Thoracic aorta (tissue), 2 donors: Measurements from ENCODE around the gene TDP2. TPM values are rescaled to one million over a fixed set of nuclear protein-coding genes. Genes with fewer than 3 reads are reported as not detected.

Source experiments
- ATAC-seq: fragments of 150-250 bp; one replicate; pipeline ENCODE4 v1.8.0; 2017; ENCODE audit warnings: low read depth; ENCODE audit not compliant: insufficient number of reproducible peaks, low FRiP score
- DNase-seq: peaks from one replicate; pipeline ENCODE4 v3.0.0-alpha.2; 2020; ENCODE audit warnings: low spot score
- H3K27ac ChIP-seq, 2 donors: fragments of 200-600 bp; sonication (generic); 1 replicate in 1 of 2; 2 replicates in 1 of 2; pipeline ENCODE4 v1.5.1; 2016; ENCODE audit warnings: mild to moderate bottlenecking in 2 of 2, moderate library complexity in 2 of 2
- H3K27me3 ChIP-seq: fragments of 200-600 bp; sonication (generic); replicated peaks from 2 replicates; pipeline ENCODE4 v1.6.0; 2016; ENCODE audit warnings: mild to moderate bottlenecking; ENCODE audit not compliant: insufficient read depth
- H3K36me3 ChIP-seq: fragments of 200-600 bp; sonication (generic); one replicate; pipeline ENCODE4 v1.5.1; 2016
- H3K4me1 ChIP-seq, 2 donors: fragments of 200-600 bp; sonication (generic); 1 replicate in 1 of 2; 2 replicates in 1 of 2; pipeline versions ENCODE4 v1.5.1 to v1.6.0; 2016; ENCODE audit warnings: low read depth in 2 of 2, mild to moderate bottlenecking in 1 of 2; ENCODE audit not compliant: control insufficient read depth in 1 of 2
- H3K4me3 ChIP-seq: fragments of 200-600 bp; sonication (generic); 2 replicates; pipeline ENCODE4 v1.5.1; 2016; ENCODE audit warnings: mild to moderate bottlenecking
- H3K9me3 ChIP-seq: fragments of 200-600 bp; sonication (generic); 2 replicates; pipeline ENCODE4 v1.5.1; 2016
- total RNA-seq, 2 donors: library from RNA; depleted of rRNA; stranded (reverse); fragments of >200 nt; gene quantifications; one replicate each; pipeline versions ENCODE4 v1.1.0 to v1.2.3, GENCODE V29; 2016
- TF ChIP-seq, protein P1 (sequence below): fragments of 200-600 bp; sonication (generic); IDR thresholded peaks from one replicate; pipeline ENCODE4 v1.5.1; 2019; ENCODE audit warnings: antibody characterized with exemption

TDP2 gene
- total RNA-seq, 2 donors from 2014 or later: 31.1 to 40.3 TPM

DNA sequence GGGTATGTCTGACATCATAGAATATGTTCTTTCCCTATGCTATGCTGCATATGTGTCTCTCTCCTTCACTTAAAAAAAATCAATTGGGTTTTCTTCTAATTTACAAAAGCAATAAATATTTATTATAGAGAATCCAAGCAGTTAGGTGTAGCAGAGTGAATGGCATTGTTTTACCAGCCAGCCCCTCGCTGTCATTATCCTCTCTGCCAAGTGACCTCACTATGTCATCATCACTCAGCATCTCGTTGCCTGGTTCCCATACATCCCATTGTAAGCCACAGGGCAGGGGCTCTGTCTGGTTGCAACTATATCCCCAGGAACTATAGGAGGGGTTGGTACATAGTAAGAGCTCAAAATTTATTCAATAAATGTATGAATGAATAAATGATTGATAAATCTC is 52.1 kb downstream of the TDP2 start:
- ATAC-seq (no peak), DNase-seq (no peak)
- Histone ChIP-seq H3K27me3 (no peaks in the 10 kb centered on the region), H3K27ac (no peak overlapping the region), H3K4me1 (no peaks in the 10 kb centered on the region), H3K36me3 (no peaks in the 10 kb centered on the region), H3K4me3 (no peak overlapping the region), H3K9me3 (no peaks in the 10 kb centered on the region)
- TF ChIP-seq, protein P1, sequence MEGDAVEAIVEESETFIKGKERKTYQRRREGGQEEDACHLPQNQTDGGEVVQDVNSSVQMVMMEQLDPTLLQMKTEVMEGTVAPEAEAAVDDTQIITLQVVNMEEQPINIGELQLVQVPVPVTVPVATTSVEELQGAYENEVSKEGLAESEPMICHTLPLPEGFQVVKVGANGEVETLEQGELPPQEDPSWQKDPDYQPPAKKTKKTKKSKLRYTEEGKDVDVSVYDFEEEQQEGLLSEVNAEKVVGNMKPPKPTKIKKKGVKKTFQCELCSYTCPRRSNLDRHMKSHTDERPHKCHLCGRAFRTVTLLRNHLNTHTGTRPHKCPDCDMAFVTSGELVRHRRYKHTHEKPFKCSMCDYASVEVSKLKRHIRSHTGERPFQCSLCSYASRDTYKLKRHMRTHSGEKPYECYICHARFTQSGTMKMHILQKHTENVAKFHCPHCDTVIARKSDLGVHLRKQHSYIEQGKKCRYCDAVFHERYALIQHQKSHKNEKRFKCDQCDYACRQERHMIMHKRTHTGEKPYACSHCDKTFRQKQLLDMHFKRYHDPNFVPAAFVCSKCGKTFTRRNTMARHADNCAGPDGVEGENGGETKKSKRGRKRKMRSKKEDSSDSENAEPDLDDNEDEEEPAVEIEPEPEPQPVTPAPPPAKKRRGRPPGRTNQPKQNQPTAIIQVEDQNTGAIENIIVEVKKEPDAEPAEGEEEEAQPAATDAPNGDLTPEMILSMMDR: no peak

DNA sequence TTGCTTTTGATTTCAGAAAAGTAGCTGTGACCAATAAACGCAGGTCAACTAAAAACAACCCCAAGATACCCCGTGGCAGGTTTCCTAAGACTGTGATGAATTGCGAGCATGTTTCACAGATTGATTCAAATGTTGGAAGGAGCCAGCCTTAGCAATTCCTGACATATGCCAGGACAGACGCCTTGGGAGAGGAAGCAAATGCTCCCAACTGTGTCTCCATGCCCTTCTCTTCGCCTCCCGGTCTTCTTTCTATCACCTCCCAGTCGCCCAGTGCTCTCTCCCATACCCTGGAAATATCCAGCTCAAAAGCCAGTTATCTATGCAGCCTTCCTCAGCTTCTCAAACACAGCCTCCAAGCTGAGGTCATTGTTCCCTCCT is 52.7 kb downstream of the TDP2 start:
- no peaks in the 10 kb centered on the region for H3K27me3 ChIP-seq
- DNase-seq (no peak), ATAC-seq (no peak)
- no peaks in the 10 kb centered on the region for H3K36me3 ChIP-seq
- no peaks in the 10 kb centered on the region for H3K4me1 ChIP-seq
- TF ChIP-seq, protein P1: no peak
- H3K27ac ChIP-seq: no peak overlapping the region
- H3K9me3 ChIP-seq: no peaks in the 10 kb centered on the region
- no peak overlapping the region for H3K4me3 ChIP-seq

DNA sequence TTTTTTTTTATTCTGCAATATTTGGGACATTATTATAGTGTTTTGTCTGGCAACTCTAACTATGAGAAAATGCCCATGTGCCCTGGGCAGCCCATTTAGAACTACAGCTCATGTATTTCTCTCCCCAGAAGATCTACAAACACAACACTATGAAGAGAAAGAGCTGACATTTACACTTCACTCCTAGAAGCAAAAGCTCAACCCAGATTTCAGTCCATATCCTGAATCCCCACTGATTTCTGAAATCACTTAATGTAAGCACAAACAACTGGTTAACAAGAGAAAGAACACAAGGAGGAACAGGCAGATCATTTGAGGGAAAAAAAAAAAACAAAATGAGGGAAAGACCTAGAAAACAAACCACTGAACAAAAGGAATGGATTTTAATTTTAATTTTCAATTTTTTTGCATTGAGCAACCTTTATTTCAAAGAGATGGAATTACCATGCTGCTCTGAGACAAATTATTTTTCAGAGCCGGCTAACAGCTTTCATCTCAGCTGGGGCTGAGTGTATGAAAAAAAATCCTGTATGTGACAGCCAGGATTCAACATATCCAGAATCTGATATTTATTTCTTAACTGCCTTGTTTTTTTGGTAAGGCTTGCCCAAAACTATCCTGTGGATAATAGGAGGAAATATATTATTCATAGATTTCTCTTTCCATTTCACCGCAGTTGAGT is 53.2 kb downstream of the TDP2 start:
- DNase-seq (no peak), ATAC-seq (no peak)
- H3K9me3 ChIP-seq: no peaks in the 10 kb centered on the region
- H3K36me3 ChIP-seq: no peaks in the 10 kb centered on the region
- H3K27ac ChIP-seq: no peak overlapping the region
- no peaks in the 10 kb centered on the region for H3K4me1 ChIP-seq
- no peak overlapping the region for H3K4me3 ChIP-seq
- TF ChIP-seq, protein P1: no peak
- H3K27me3 ChIP-seq: no peaks in the 10 kb centered on the region

DNA sequence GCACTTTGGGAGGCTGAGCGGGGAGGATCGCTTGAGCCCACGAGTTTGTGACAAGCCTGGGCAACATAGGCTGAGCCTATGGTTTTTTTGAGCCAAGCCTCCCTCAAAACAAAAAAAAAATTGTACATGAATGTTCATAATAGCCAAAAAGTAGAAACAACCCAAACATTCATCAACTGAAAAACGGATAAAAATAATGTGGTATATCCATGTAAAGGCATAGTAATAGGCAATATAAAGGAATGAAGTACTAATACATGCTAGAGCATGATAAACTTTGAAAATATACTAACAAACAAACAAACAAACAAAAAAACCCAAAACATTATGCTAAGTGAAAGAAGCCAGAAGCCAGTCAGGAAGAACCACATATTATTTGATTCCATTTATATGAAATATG is 56.0 kb downstream of the TDP2 start:
- TF ChIP-seq, protein P1: no peak
- DNase-seq (no peak), ATAC-seq (no peak)
- no peaks in the 10 kb centered on the region for H3K4me1 ChIP-seq
- H3K27me3 ChIP-seq: no peaks in the 10 kb centered on the region
- H3K9me3 ChIP-seq: no peaks in the 10 kb centered on the region
- no peaks in the 10 kb centered on the region for H3K36me3 ChIP-seq
- H3K4me3 ChIP-seq: no peak overlapping the region
- H3K27ac ChIP-seq: no peak overlapping the region

- no peaks in the 10 kb centered on the region for H3K9me3 ChIP-seq
- no peaks in the 10 kb centered on the region for H3K27me3 ChIP-seq
- H3K36me3 ChIP-seq: no peaks in the 10 kb centered on the region
- H3K4me1 ChIP-seq: no peaks in the 10 kb centered on the region
- no peak overlapping the region for H3K27ac ChIP-seq
- DNase-seq: no peak
- H3K4me3 ChIP-seq: no peak overlapping the region
- TF ChIP-seq, protein P1: no peak
- no peak for ATAC-seq
These were observed 59.2 kb downstream of the TDP2 start for GRCh38 chr6:24607310-24608105.
